ELR (cell line): ENCODE data around the gene DRC3.
A peak's percentile ranks its signal among the peaks of the same experiment; 100 is the strongest.

Source experiments
- DNase-seq: peaks from one replicate; pipeline ENCODE4 v3.0.0-alpha.2; 2015; ENCODE audit warnings: low read depth

The DRC3 gene

GRCh38 chr17:17966399-17966798 lies 6.3 kb upstream of the DRC3 start:
- no peak for DNase-seq

GRCh38 chr17:17970699-17971430 lies 1.8 kb upstream of the DRC3 start:
- no peak for DNase-seq

- peak; percentile 28 for DNase-seq
Observed at GRCh38 chr17:17971431-17972125, 1.1 kb upstream of the DRC3 start.

GRCh38 chr17:17972952-17973254 lies 241 bp downstream of the DRC3 start:
- DNase-seq, result no peak

- no peak for DNase-seq
Observed at GRCh38 chr17:17975436-17975835, 2.8 kb downstream of the DRC3 start.

GRCh38 chr17:17976931-17977570 lies 4.4 kb downstream of the DRC3 start:
- DNase-seq, result no peak

- DNase-seq, result no peak
Observed at GRCh38 chr17:17978481-17979424, 6.1 kb downstream of the DRC3 start.

GRCh38 chr17:17979778-17980177 lies 7.1 kb downstream of the DRC3 start:
- no peak for DNase-seq

GRCh38 chr17:17981330-17981729 lies 8.7 kb downstream of the DRC3 start:
- no peak for DNase-seq

GRCh38 chr17:17982801-17983200 lies 10.1 kb downstream of the DRC3 start:
- no peak for DNase-seq

- DNase-seq, result no peak
Observed at GRCh38 chr17:17983376-17983775, 10.7 kb downstream of the DRC3 start.

- DNase-seq, result no peak
Observed at GRCh38 chr17:17983776-17984175, 11.1 kb downstream of the DRC3 start.

- no peak for DNase-seq
Observed at GRCh38 chr17:17985153-17985552, 12.5 kb downstream of the DRC3 start.

GRCh38 chr17:17985555-17985954 lies 12.9 kb downstream of the DRC3 start:
- peak; percentile 46 for DNase-seq

GRCh38 chr17:17987187-17987896 lies 14.7 kb downstream of the DRC3 start:
- DNase-seq, result no peak

GRCh38 chr17:17987901-17988300 lies 15.2 kb downstream of the DRC3 start:
- no peak for DNase-seq

- no peak for DNase-seq
Observed at GRCh38 chr17:17988427-17988945, 15.8 kb downstream of the DRC3 start.

GRCh38 chr17:17989081-17989480 lies 16.4 kb downstream of the DRC3 start:
- DNase-seq, result no peak

GRCh38 chr17:17989618-17990017 lies 17.0 kb downstream of the DRC3 start:
- no peak for DNase-seq

- DNase-seq, result peak; percentile 46
Observed at GRCh38 chr17:17990282-17990681, 17.6 kb downstream of the DRC3 start.

- no peak for DNase-seq
Observed at GRCh38 chr17:17993366-17993765, 20.7 kb downstream of the DRC3 start.
